GM12872 (cell line): ENCODE results near the gene ABTB1.

ENCODE experiments used
- CTCF ChIP-seq: IDR thresholded peaks from 3 replicates; pipeline ENCODE4 v1.5.1; 2011; ENCODE audit warnings: low read depth, mild to moderate bottlenecking, low read length, moderate library complexity; ENCODE audit not compliant: insufficient read depth

Gene ABTB1

GRCh38 chr3:127630811-127631714, 41.7 kb upstream of the ABTB1 start:
- TF ChIP-seq CTCF, result no peak

GRCh38 chr3:127632035-127632820, 40.5 kb upstream of the ABTB1 start:
- no peak for TF ChIP-seq CTCF

- no peak for TF ChIP-seq CTCF
Measured at GRCh38 chr3:127634653-127635052, 38.1 kb upstream of the ABTB1 start.

- no peak for TF ChIP-seq CTCF
Measured at GRCh38 chr3:127637546-127637945, 35.2 kb upstream of the ABTB1 start.

- TF ChIP-seq CTCF, result no peak
Measured at GRCh38 chr3:127637971-127638370, 34.8 kb upstream of the ABTB1 start.

GRCh38 chr3:127639173-127640041, 33.3 kb upstream of the ABTB1 start:
- no peak for TF ChIP-seq CTCF

GRCh38 chr3:127640042-127640355, 32.8 kb upstream of the ABTB1 start:
- no peak for TF ChIP-seq CTCF
